PC-3 (cell line): ENCODE results near the gene UAP1. TPM values are rescaled to one million over a fixed set of nuclear protein-coding genes. Genes with fewer than 3 reads are reported as not detected.

Source experiments
- ATAC-seq: fragments of 200-7000 bp; cut with Tn5 transposase; 2 replicates; pipeline ENCODE4 v1.9.1; 2020; ENCODE audit warnings: mild to moderate bottlenecking, moderate library complexity
- BruUV-seq: library from RNA; stranded (reverse); fragments of 400-500 nt; replicated peaks from 2 replicates; lab custom pipeline; 2021; lab: Mats Ljungman, UMichigan
- CTCF ChIA-PET: fragments of 300-600 bp; sonication (Branson Sonifier 250); formaldehyde crosslinking; loops from one replicate; lab custom pipeline; 2022; ENCODE audit warnings: antibody characterized with exemption; lab: Charles Lee
- POLR2A ChIA-PET: fragments of 300-600 bp; sonication (Branson Sonifier 250); formaldehyde crosslinking; loops from one replicate; lab custom pipeline; 2022; ENCODE audit warnings: antibody characterized with exemption; ENCODE audit not compliant: unreplicated experiment; lab: Charles Lee
- DNase-seq: peaks from one replicate; pipeline ENCODE4 v3.0.0-alpha.2; 2015
- H2AFZ ChIP-seq: fragments of 300-600 bp; sonication (generic); 2 replicates; pipeline ENCODE4 v1.6.0; 2016; ENCODE audit warnings: antibody characterized with exemption, low read length
- H3F3A ChIP-seq: fragments of 300-600 bp; sonication (generic); one replicate; pipeline ENCODE4 v1.6.0; 2017; ENCODE audit warnings: antibody characterized with exemption, low read length, control low read depth, mild to moderate bottlenecking; ENCODE audit not compliant: unreplicated experiment
- H3K27ac ChIP-seq: fragments of 300-600 bp; sonication (generic); 2 replicates; pipeline ENCODE4 v1.5.1; 2016; ENCODE audit warnings: mild to moderate bottlenecking, low read length
- H3K27me3 ChIP-seq: fragments of 300-600 bp; sonication (generic); 2 replicates; pipeline ENCODE4 v1.6.1; 2016; ENCODE audit warnings: low read length, mixed read lengths
- H3K36me3 ChIP-seq: fragments of 300-600 bp; sonication (generic); 2 replicates; pipeline ENCODE4 v1.6.1; 2016; ENCODE audit warnings: low read depth, mixed run types, low read length, mixed read lengths
- H3K4me1 ChIP-seq: fragments of 300-600 bp; sonication (generic); 2 replicates; pipeline ENCODE4 v1.5.1; 2016; ENCODE audit warnings: low read length; ENCODE audit not compliant: insufficient read depth
- H3K4me2 ChIP-seq: fragments of 300-600 bp; sonication (generic); 2 replicates; pipeline ENCODE4 v1.6.0; 2016; ENCODE audit warnings: low read length
- H3K4me3 ChIP-seq: fragments of 300-600 bp; sonication (generic); 2 replicates; pipeline ENCODE4 v1.5.1; 2016; ENCODE audit warnings: mild to moderate bottlenecking, low read length, mixed read lengths
- H3K79me2 ChIP-seq: fragments of 300-600 bp; sonication (generic); 2 replicates; pipeline ENCODE4 v1.6.1; 2017; ENCODE audit warnings: low read length, mixed read lengths
- H3K9ac ChIP-seq: fragments of 300-600 bp; sonication (generic); 2 replicates; pipeline ENCODE4 v1.6.0; 2016; ENCODE audit warnings: mild to moderate bottlenecking, low read length
- H3K9me2 ChIP-seq: fragments of 300-600 bp; sonication (generic); replicated peaks from 2 replicates; pipeline ENCODE4 v1.6.1; 2016; ENCODE audit warnings: mixed run types, low read length, mixed read lengths
- H3K9me3 ChIP-seq: fragments of 300-600 bp; sonication (generic); 2 replicates; pipeline ENCODE4 v1.6.1; 2016; ENCODE audit warnings: low read length, mixed read lengths
- H4K20me1 ChIP-seq: fragments of 300-600 bp; sonication (generic); 2 replicates; pipeline ENCODE4 v1.6.1; 2016; ENCODE audit warnings: low read length, mixed read lengths
- EZH2 ChIP-seq: fragments of 300-600 bp; sonication (generic); IDR thresholded peaks from one replicate; pipeline ENCODE4 v1.6.1; 2017; ENCODE audit warnings: antibody characterized with exemption, mild to moderate bottlenecking, low read length; ENCODE audit not compliant: unreplicated experiment
- EZH2phosphoT487 ChIP-seq: fragments of 300-600 bp; sonication (generic); IDR thresholded peaks from 2 replicates; pipeline ENCODE4 v1.6.1; 2018; ENCODE audit warnings: mild to moderate bottlenecking, antibody characterized with exemption, low read length, borderline replicate concordance
- intact Hi-C: fragments of 100-400 bp; cut with micrococcal nuclease; formaldehyde crosslinking; loops from 2 replicates; pipeline ENCODE4 v1.9.0; 2023
- total RNA-seq: library from RNA; depleted of rRNA; stranded (reverse); fragments of >200 nt; gene quantifications from 2 replicates; pipeline ENCODE4 v1.2.3, GENCODE V29; 2014
- TF ChIP-seq, protein P1 (sequence below): fragments of 300-600 bp; sonication (generic); conservative IDR thresholded peaks from 2 replicates; pipeline ENCODE4 v1.5.1; 2017; ENCODE audit warnings: antibody characterized with exemption, low read depth, mild to moderate bottlenecking, low read length

The UAP1 gene
- total RNA-seq, 1 experiment from 2014 or later, result 118 TPM

DNA sequence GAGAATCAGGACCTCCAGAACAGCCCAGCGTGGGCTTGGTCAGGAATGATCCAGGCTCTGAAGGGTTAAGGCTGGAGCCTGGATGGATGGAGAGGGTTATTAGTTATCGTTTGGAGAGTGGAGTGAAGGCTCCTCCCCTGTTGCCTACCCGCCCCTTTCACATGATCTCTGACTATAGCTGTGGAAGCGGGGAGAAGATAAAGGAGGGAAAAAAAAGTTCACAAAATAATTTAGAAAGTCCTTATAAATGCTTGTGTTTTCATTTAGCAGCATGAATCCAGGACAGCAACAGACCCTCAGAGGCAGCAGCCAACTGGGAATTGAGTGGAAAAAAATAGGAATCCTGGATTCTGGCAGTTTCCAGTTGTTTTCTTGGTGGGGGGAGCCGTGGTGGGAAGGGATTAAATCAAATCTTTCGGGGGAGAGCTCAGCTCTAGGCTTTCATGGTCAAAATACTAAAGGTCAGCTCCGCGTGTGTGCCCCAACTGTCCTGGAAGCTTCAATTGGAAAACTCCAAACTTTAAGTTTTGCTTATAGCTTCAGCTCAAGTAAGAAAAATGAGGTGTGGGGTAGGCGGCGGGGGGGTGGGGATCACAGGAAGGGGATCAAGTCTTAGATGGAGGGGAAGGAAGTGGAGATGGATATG, 70.1 kb downstream of the UAP1 start:
- Histone ChIP-seq H3F3A (no peaks in the 10 kb centered on the region), H3K4me3 (no peak overlapping the region), H3K9ac (no peak overlapping the region), H3K9me3 (no peaks in the 10 kb centered on the region), H4K20me1 (no peaks in the 10 kb centered on the region), H3K36me3 (no peaks in the 10 kb centered on the region), H2AFZ (no peak overlapping the region), H3K79me2 (no peaks in the 10 kb centered on the region), H3K27ac (no peak overlapping the region), H3K9me2 (no peaks in the 10 kb centered on the region), H3K4me2 (no peak overlapping the region), H3K4me1 (no peaks in the 10 kb centered on the region), H3K27me3 (no peaks in the 10 kb centered on the region)
- no peak for ATAC-seq
- DNase-seq, result no peak
- BruUV-seq, result no TSS peak
- ChIA-PET CTCF (interaction anchor here (0.7 to 0.8 kb wide), 2 partner anchors 41 to 169 kb away, joined by 3 to 4 read pairs; no protein-coding TSS in a partner anchor), POLR2A (no interaction called here)
- no peak for TF ChIP-seq EZH2phosphoT487
- TF ChIP-seq EZH2, result no peak
- TF ChIP-seq, protein P1, sequence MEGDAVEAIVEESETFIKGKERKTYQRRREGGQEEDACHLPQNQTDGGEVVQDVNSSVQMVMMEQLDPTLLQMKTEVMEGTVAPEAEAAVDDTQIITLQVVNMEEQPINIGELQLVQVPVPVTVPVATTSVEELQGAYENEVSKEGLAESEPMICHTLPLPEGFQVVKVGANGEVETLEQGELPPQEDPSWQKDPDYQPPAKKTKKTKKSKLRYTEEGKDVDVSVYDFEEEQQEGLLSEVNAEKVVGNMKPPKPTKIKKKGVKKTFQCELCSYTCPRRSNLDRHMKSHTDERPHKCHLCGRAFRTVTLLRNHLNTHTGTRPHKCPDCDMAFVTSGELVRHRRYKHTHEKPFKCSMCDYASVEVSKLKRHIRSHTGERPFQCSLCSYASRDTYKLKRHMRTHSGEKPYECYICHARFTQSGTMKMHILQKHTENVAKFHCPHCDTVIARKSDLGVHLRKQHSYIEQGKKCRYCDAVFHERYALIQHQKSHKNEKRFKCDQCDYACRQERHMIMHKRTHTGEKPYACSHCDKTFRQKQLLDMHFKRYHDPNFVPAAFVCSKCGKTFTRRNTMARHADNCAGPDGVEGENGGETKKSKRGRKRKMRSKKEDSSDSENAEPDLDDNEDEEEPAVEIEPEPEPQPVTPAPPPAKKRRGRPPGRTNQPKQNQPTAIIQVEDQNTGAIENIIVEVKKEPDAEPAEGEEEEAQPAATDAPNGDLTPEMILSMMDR, result no peak
- intact Hi-C loops, result no loop called here

DNA sequence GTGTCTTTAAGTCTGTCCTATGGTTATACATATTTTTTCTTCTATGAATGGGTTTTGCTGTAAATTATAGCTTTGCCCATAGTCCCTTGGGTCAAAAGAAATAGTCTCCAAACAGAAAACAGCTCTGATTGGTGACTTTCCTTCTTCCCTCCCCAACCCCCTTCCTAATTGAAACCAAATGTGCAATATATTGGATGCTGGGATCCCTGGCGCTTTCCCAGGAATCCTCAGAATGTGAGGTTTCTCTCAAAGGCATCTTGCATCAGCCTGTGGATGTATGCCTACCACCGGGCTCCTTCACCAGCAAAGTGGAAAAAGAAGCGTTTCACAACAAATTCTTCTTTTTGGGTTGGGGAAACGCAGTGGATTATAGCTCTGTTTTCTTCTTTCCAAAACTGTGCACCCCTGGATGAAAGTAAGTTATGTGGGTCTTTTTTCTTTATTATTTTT, 70.7 kb downstream of the UAP1 start, which contains the start of gene DDR2:
Gene DDR2 (plus strand): TSS at position 248 of the 450 bp plus-strand sequence. CDS start 86,600 bp downstream, outside the sequence.
- H3K4me1 ChIP-seq, result no peaks in the 10 kb centered on the region
- no peak within 1 kb of the TSS for H3K4me3 ChIP-seq
- H2AFZ ChIP-seq, result no peak within 1 kb of the TSS
- CTCF ChIA-PET, result no interaction called here
- H3K79me2 ChIP-seq, result no peaks in the 10 kb centered on the region
- intact Hi-C loops, result no loop called here
- H3K4me2 ChIP-seq, result no peak within 1 kb of the TSS
- DNase-seq (no peak), ATAC-seq (no peak)
- H3K36me3 ChIP-seq, result no peaks in the 10 kb centered on the region
- H3K9me2 ChIP-seq, result no peaks in the 10 kb centered on the region
- no peak within 1 kb of the TSS for H3K27ac ChIP-seq
- TF ChIP-seq, protein P1, result no peak
- no peak for TF ChIP-seq EZH2
- no peak for TF ChIP-seq EZH2phosphoT487
- no peak within 1 kb of the TSS for H3K9ac ChIP-seq
- no peaks in the 10 kb centered on the region for H3K27me3 ChIP-seq
- BruUV-seq, result no TSS peak
- no peaks in the 10 kb centered on the region for H3K9me3 ChIP-seq
- H3F3A ChIP-seq, result no peaks in the 10 kb centered on the region
- POLR2A ChIA-PET, result no interaction called here
- no peaks in the 10 kb centered on the region for H4K20me1 ChIP-seq

DNA sequence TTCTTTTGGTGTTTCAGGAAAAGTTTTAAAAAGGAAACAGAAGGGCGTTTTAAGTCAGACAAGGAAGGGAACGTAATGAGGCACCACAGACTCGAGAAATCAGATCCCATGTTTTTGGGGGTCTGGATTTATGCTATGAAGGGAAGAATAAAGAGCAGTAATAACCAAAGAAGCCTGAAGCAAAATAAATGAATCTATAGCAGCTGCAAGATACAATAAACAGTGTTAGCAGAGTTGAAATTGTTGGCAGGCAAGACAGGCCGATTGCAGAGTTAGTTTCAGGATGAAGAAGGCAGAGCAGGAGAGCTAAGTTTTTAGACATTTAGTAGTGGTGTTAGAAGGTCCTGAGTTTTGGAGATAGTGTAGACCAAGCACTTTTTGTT, 71.2 kb downstream of the UAP1 start:
- H3K4me2 ChIP-seq, result no peak overlapping the region
- CTCF ChIA-PET, result no interaction called here
- no TSS peak for BruUV-seq
- H3K36me3 ChIP-seq, result no peaks in the 10 kb centered on the region
- no peak for ATAC-seq
- TF ChIP-seq, protein P1, result no peak
- TF ChIP-seq EZH2, result no peak
- TF ChIP-seq EZH2phosphoT487, result no peak
- no peak for DNase-seq
- H3K27ac ChIP-seq, result no peak overlapping the region
- POLR2A ChIA-PET, result no interaction called here
- H3F3A ChIP-seq, result no peaks in the 10 kb centered on the region
- H3K79me2 ChIP-seq, result no peaks in the 10 kb centered on the region
- H2AFZ ChIP-seq, result no peak overlapping the region
- H3K9me3 ChIP-seq, result no peaks in the 10 kb centered on the region
- H3K27me3 ChIP-seq, result no peaks in the 10 kb centered on the region
- intact Hi-C loops, result no loop called here
- no peak overlapping the region for H3K4me3 ChIP-seq
- H4K20me1 ChIP-seq, result no peaks in the 10 kb centered on the region
- H3K9ac ChIP-seq, result no peak overlapping the region
- no peaks in the 10 kb centered on the region for H3K4me1 ChIP-seq
- no peaks in the 10 kb centered on the region for H3K9me2 ChIP-seq
